Dendritic cell treated with granulocyte-macrophage colony-stimulating factor and Interleukin-4, amounts not matched to agents 40 ng/mL and 50 ng/mL, for 4 days (primary cell): ENCODE results near the gene CD80.
A peak's percentile ranks its signal among the peaks of the same experiment; 100 is the strongest.
"Not testable (repeated sequence)": the region's sequence is repeated elsewhere in the genome, so short reads cannot be mapped to it uniquely, and the experiment has no call there.

Experiments used
- H3K27ac Mint-ChIP-seq: one replicate; pipeline ENCODE4 v1.8.0; 2022; ENCODE audit warnings: mild to moderate bottlenecking, mixed read lengths
- H3K27me3 Mint-ChIP-seq: one replicate; pipeline ENCODE4 v1.8.0; 2022; ENCODE audit warnings: mild to moderate bottlenecking, mixed read lengths
- H3K36me3 Mint-ChIP-seq: one replicate; pipeline ENCODE4 v1.8.0; 2022; ENCODE audit warnings: low read depth, mixed read lengths
- H3K4me1 Mint-ChIP-seq: one replicate; pipeline ENCODE4 v1.8.0; 2022; ENCODE audit warnings: low read depth, mixed read lengths
- H3K4me3 Mint-ChIP-seq: one replicate; pipeline ENCODE4 v1.8.0; 2022; ENCODE audit warnings: mild to moderate bottlenecking, moderate library complexity, mixed read lengths
- H3K9me3 Mint-ChIP-seq: one replicate; pipeline ENCODE4 v1.8.0; 2022; ENCODE audit warnings: mixed read lengths
- intact Hi-C: fragments of 100-400 bp; cut with micrococcal nuclease; formaldehyde crosslinking; loops from one replicate; pipeline ENCODE4 v1.15.0; 2022

The CD80 gene, protein sequence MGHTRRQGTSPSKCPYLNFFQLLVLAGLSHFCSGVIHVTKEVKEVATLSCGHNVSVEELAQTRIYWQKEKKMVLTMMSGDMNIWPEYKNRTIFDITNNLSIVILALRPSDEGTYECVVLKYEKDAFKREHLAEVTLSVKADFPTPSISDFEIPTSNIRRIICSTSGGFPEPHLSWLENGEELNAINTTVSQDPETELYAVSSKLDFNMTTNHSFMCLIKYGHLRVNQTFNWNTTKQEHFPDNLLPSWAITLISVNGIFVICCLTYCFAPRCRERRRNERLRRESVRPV

DNA sequence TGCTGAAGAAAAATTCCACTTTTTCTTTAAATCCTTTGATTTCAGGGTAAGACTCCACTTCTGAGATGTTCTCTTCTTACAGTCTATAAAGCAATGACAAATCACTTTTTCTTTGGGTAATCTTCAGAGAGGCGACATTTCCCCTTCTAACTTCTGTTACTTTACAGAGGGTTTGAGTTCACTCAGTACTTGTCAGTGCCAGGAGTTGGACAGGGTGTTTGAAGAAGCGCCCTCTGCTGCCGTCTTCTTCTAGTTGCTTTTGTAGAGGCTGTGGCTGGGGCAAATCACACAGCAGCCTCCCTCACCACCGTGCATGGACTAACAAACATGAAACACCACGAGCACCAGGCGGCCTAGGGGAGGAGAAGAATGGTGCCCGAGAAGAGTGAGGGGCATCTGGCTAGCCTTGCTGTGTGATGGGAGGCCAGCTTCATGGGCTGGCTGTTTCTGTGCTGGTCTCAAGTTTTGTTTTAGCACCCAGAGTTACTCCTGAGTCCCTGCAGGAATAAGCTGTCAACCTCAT, at the start of gene CD80:
Gene CD80, minus strand, starts transcription at position 174 of the 523 bp plus-strand sequence. CDS start 1,886 bp downstream, outside the sequence.
- intact Hi-C loops, result no loop called here
- Mint-ChIP-seq H3K9me3 (no peaks in the 10 kb centered on the region), H3K36me3 (peaks cover 24% of the 10 kb centered on the region), H3K27ac (peak within 1 kb of the TSS; percentile 92), H3K4me1 (peaks cover 71% of the 10 kb centered on the region), H3K4me3 (peak within 1 kb of the TSS; percentile 62), H3K27me3 (no peaks in the 10 kb centered on the region)

DNA sequence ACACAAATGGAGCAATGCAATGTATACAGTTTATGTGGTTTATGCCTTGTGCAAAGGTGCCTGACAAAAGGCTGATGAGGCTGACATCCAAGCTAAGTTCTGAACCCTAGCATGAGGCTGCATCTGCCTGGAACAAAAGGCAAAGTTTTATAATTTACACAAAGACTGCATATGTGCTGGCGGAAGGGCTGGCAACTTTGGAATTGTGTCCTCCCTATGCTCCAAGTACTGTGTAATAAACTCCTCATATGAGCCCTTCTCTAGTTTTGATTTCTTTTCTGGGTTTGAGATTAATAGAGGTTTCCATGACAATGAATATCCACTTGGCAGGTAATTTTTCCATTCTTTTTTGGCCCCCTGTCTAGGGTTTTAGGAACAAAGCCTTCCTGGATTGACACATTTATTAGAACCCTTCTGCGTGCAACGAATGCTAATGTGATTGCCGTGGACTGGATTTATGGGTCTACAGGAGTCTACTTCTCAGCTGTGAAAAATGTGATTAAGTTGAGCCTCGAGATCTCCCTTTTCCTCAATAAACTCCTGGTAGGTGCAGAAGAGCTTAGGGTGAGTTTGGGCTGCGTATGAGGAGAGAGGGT, 49.1 kb upstream of the CD80 start:
- intact Hi-C loops, result no loop called here
- H3K4me1 Mint-ChIP-seq, result no peaks in the 10 kb centered on the region
- no peaks in the 10 kb centered on the region for H3K36me3 Mint-ChIP-seq
- H3K9me3 Mint-ChIP-seq, result no peaks in the 10 kb centered on the region
- peaks cover 5% of the 10 kb centered on the region for H3K27me3 Mint-ChIP-seq
- H3K4me3 Mint-ChIP-seq, result no peak overlapping the region
- peak overlapping the region; percentile 10 for H3K27ac Mint-ChIP-seq

DNA sequence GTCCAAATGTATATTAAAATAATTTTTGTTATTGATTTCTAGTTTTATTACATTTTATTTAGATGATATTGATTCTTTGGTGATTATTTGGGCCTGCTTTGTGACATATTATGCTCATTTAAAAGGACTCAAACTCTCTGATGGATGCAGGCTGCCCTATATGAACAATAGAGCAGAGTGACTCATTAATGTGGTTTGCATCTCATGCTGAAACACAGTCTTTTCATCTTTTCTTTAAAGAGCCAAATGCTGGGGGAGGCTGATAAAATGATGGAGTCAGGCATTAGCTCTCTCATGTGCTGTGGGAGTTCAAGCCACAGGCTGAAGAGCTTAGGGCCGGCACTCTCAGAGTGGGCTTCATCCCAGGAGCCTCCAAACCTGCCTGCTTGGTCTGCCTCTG, 45.5 kb upstream of the CD80 start:
- Mint-ChIP-seq H3K36me3 (no peaks in the 10 kb centered on the region), H3K9me3 (no peaks in the 10 kb centered on the region), H3K27ac (no peak overlapping the region), H3K4me3 (no peak overlapping the region), H3K4me1 (peaks cover 30% of the 10 kb centered on the region), H3K27me3 (peaks cover 5% of the 10 kb centered on the region)
- intact Hi-C loops, result loop anchor here (5.0 kb wide), 1 partner anchor 52 kb away; no protein-coding TSS in a partner anchor

DNA sequence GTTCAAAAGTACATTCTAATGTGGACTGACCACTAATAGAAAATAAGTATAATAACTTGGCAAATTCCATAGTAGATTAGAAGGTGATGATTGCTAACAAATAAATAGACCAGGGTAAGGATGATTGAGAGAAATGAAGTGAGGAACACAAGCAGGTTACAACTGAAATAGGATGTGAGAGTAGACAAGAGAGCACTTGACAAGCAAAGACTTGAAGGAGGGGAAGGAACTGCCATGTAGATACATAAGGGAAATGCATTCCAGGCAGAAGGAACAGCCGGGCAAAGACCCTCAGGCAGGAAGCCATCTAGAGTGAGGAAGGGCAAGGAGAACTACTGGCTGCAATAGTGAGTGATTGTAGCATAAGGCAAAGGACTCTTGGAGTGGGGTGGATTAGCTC, 43.3 kb upstream of the CD80 start:
- Mint-ChIP-seq H3K9me3 (no peaks in the 10 kb centered on the region), H3K36me3 (no peaks in the 10 kb centered on the region), H3K27me3 (no peaks in the 10 kb centered on the region), H3K4me1 (peaks cover 46% of the 10 kb centered on the region), H3K4me3 (no peak overlapping the region), H3K27ac (peak overlapping the region; percentile 12)
- intact Hi-C loops, result loop anchor here (5.0 kb wide), 1 partner anchor 55 kb away; no protein-coding TSS in a partner anchor

DNA sequence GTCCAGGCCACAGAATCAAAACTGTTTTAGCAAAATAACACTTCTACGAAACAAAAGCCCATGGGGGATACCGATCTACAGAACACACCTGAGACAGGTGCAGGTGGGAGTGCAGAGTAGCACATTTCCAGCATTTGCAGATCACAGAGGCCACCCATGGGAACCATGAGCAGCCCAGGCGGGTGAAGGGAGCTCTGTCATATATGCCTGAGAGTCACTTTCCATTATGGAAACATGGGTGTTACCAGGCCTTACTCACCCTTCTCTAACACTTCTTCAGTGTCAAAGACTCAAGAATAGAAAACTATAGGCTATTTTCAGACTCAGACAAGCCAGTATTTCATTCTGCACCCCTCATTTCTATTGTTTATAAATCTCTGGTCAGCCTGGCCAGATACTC, 41.7 kb upstream of the CD80 start:
- Mint-ChIP-seq H3K4me1 (peaks cover 60% of the 10 kb centered on the region), H3K36me3 (no peaks in the 10 kb centered on the region), H3K27ac (no peak overlapping the region), H3K9me3 (no peaks in the 10 kb centered on the region), H3K4me3 (no peak overlapping the region), H3K27me3 (no peaks in the 10 kb centered on the region)
- intact Hi-C loops, result loop anchor here (2.0 to 5.0 kb wide), 2 partner anchors 56 to 76 kb away; partner anchors contain the start of gene COX17

DNA sequence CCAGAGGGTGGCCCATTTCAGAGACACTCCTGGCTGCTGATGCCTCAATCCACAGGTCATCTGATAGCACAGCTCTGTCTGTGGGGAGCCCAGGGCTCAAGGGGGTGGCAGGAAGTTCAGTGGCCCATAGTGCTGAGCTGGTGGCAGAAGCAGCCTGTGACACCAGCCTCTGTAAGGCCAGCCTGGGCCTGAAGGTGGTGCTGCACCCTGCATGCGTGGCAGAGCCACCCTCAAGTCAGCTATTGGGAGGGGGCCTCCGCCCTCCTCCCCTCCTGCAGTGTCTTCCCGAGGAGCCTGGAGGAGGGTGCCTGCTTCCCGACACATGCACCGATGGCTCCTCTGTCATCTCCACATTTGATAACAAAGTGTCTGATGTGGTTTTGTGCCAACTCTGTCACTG, 41.3 kb upstream of the CD80 start:
- intact Hi-C loops, result loop anchor here (2.0 to 5.0 kb wide), 2 partner anchors 57 to 76 kb away; partner anchors contain the start of gene COX17
- Mint-ChIP-seq H3K27ac (peak overlapping the region; percentile 44), H3K4me3 (no peak overlapping the region), H3K4me1 (peaks cover 64% of the 10 kb centered on the region), H3K36me3 (no peaks in the 10 kb centered on the region), H3K27me3 (no peaks in the 10 kb centered on the region), H3K9me3 (no peaks in the 10 kb centered on the region)

DNA sequence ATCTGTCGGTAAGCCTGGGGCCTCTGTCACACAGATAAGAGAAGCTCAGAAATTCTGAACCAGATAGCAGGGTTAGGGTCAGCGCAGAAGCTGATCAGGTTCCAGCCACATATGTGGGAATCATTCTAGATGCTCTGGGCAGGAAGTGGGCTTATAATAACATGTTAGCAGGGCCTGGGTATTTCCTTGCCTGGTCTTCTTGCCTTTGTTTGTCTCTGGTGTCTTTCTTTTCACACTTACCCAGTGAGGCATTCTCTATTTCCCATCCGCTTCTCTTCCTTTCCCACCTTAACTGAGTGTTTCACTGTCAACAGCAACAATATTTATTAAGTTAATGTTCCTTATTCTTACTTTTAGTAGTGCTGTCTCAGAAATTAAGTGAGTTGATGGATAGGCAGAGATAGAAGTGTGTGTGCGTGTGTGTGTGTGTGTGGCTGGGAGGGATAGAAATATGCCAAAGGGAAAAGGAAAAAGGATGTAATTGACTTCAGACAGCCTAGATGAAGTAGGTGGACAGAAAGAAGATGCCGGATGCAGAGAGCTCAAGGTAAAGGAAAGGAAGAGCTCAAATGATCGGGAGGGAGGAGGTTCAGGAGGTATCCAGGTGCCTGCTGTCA, 40.3 kb upstream of the CD80 start:
- intact Hi-C loops, result loop anchor here (2.0 to 5.0 kb wide), 2 partner anchors 58 to 77 kb away; partner anchors contain the start of gene COX17
- Mint-ChIP-seq H3K27me3 (no peaks in the 10 kb centered on the region), H3K27ac (peak overlapping the region; percentile 44), H3K4me1 (peaks cover 68% of the 10 kb centered on the region), H3K9me3 (no peaks in the 10 kb centered on the region), H3K4me3 (no peak overlapping the region), H3K36me3 (no peaks in the 10 kb centered on the region)

DNA sequence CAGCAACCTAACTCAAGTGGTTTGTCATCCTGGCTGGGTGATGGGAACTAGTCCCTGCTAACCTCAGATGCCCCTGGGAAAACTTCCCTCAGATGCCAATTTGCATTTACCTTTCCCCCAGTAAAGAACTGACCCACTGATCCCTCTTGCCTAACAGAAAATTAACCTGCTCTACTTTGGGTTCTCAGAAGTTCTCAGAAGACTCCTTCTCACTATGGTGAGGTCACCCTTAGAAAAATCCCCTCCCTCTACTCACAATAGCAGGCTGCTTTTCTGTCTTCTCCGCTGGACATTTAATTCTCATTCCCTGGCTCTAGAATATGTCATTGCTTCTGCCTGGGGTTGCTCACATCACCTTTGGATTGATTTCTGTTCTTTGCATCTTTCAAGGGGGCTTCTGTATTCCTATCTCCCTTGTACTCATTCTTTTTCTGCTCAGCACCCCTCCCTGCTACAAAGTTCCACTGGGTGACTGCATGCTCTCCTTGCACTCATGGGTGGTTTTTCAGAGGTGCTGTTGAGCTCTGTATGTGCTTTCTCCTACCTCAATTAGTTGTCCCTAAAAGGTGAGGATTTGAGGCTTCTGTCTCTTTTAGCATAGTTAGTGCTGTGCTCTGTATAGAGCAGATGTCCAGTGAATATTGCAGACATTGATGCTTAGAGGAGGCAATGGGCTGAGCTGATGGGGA, 39.1 kb upstream of the CD80 start:
- H3K27ac Mint-ChIP-seq, result peak overlapping the region; percentile 30
- intact Hi-C loops, result no loop called here
- no peaks in the 10 kb centered on the region for H3K27me3 Mint-ChIP-seq
- H3K4me1 Mint-ChIP-seq, result peaks cover 76% of the 10 kb centered on the region
- H3K4me3 Mint-ChIP-seq, result no peak overlapping the region
- no peaks in the 10 kb centered on the region for H3K36me3 Mint-ChIP-seq
- no peaks in the 10 kb centered on the region for H3K9me3 Mint-ChIP-seq

DNA sequence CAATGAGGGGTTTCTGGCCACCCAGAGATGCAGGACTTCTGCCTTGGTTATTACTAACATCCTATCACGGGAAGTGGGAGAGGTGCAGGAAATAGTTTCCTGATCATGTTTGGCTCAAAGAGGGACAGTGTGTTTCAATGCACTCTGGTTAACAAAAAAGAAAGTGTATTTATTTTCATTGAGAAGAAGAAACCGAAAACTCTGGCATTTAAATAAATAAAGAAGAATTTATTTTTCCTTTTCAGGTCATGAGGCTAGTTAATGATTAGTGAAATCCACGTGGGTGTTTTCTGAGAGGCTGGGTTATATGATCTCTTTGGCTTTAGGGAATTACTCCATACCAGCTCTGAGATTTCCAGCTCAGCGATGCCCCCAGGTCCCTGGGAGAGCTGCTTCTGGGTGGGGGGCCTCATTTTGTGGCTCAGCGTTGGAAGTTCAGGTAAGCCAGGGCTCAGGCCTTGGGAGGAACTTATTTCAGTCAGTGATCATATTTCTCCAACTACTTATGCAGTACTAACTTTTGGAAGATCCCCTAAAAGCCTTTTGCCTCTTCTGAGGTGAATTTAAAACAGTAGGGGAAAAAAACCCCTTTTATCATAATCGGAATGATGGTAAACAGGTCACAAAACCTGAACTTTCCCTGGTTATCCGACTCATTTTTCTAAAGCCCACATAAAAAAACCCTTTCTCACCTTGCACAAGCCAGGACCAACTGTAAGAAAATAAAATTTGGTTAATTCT, 38.3 kb upstream of the CD80 start, which contains the start of gene PLA1A:
Gene PLA1A, plus strand, starts transcription at position 338 of the 741 bp plus-strand sequence. Its CDS starts 29 bp downstream, at position 367.
- Mint-ChIP-seq H3K4me1 (peaks cover 70% of the 10 kb centered on the region), H3K36me3 (no peaks in the 10 kb centered on the region), H3K4me3 (no peak within 1 kb of the TSS), H3K9me3 (no peaks in the 10 kb centered on the region), H3K27me3 (no peaks in the 10 kb centered on the region), H3K27ac (peak within 1 kb of the TSS; percentile 30)
- intact Hi-C loops, result no loop called here

DNA sequence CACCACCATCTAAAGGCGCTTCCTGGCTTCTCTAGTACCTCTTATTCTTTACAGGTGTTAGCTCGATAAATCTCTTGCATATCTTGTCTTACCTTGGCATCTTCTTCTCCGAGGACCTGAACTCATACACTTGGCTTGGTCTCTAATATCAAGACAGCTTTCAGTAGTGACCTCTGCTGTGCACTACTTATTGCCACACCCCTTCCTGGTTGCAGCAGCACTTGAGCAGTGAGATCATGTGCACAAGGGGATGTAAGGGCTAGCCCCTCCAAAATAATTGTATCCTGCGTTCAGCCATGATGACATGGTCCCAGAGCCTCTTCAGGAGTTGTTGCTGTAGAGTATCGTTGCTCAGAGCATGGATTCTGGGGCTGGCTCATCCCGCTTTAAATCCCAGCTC, 37.0 kb upstream of the CD80 start:
- Mint-ChIP-seq H3K4me1 (peaks cover 60% of the 10 kb centered on the region), H3K27ac (peak overlapping the region; percentile 24), H3K4me3 (no peak overlapping the region), H3K9me3 (no peaks in the 10 kb centered on the region), H3K36me3 (no peaks in the 10 kb centered on the region), H3K27me3 (peaks cover 2% of the 10 kb centered on the region)
- intact Hi-C loops, result no loop called here

DNA sequence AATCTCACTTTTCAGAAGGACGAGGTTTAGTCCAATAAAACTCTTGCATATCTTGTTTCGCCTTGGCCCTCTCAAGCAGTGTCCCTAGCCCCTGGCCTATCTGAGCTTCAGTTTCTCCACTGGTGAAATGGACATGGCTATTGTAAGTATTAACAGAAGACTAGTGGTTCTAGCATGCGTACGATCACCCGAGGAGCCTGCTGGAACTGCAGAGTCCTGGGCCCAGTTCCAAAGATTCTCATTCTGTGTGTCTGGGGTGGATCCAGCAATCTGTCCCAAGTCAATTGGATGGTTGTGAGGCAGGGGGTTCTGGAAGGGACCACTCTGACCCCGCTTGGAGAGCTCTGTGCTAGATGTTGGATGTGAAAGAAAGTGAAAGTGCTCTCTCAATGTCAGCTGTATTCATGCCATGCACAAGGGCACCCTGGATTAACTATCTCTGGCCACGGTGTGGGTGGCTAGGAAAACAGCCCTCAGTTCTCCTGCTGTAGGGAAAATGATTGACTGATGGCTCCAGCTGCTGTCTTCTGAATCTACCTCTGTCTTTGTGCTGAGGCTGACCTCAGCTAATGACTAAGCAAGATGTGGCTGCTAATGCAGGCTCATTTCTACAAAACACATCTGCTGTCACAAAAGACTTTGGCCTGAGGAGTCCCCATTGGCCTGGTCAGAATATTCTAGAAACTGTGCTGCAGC, 36.4 kb upstream of the CD80 start:
- H3K36me3 Mint-ChIP-seq, result no peaks in the 10 kb centered on the region
- peaks cover 2% of the 10 kb centered on the region for H3K27me3 Mint-ChIP-seq
- peaks cover 54% of the 10 kb centered on the region for H3K4me1 Mint-ChIP-seq
- no peaks in the 10 kb centered on the region for H3K9me3 Mint-ChIP-seq
- intact Hi-C loops, result no loop called here
- H3K4me3 Mint-ChIP-seq, result no peak overlapping the region
- peak overlapping the region; percentile 24 for H3K27ac Mint-ChIP-seq

DNA sequence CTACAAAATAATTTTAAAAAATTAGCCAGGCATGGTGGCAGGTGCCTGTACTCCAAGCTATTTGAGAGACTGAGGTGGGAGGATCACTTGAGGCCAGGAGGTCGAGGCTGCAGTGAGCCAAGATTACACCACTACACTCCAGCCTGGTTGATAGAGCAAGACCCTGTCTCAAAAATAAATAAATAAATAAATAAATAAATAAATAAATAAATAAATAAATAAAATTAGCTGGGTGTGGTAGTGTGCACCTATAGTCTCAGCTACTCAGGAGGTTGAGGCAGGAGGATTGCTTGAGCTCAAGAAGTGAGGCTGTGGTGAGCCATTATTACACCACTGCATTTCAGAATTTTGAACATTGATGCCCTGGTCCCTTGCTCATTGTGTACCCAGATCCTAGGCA, 35.5 kb upstream of the CD80 start:
- H3K27me3 Mint-ChIP-seq, H3K27ac Mint-ChIP-seq, H3K9me3 Mint-ChIP-seq, intact Hi-C loops, H3K4me3 Mint-ChIP-seq, H3K36me3 Mint-ChIP-seq: not testable (repeated sequence)
- H3K4me1 Mint-ChIP-seq, result peaks cover 52% of the 10 kb centered on the region

DNA sequence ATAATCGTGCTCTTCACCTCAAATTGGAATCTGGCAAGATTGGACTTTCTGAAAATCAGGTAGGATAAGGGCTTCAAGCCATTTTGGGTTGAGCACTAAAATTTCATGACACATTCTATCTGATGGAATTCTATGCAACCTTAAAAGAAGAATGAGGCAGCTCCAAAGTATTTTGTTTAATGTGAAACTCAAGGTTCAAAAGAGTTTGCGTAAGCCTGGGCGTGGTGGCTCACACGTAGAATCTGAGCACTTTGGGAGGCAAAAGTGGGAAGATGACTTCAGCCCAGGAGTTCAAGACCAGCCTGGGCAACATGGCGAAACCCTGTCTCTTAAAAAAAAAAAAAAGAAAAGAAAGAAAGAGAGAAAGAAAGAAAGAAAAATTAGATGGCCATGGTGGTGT, 34.7 kb upstream of the CD80 start:
- Mint-ChIP-seq H3K27me3 (peaks cover 2% of the 10 kb centered on the region), H3K36me3 (peaks cover 6% of the 10 kb centered on the region), H3K4me1 (peaks cover 54% of the 10 kb centered on the region), H3K9me3 (no peaks in the 10 kb centered on the region), H3K4me3 (no peak overlapping the region), H3K27ac (no peak overlapping the region)
- intact Hi-C loops, result no loop called here
